Lower leg skin (tissue), 3 donors: ENCODE results near the gene EML4.

Source experiments
- CTCF ChIP-seq, 3 donors: fragments of 450-650 bp; IDR thresholded peaks; one replicate each; pipeline ENCODE4 v1.5.1; 2016; ENCODE audit warnings: antibody characterized with exemption in 3 of 3, mild to moderate bottlenecking in 3 of 3, moderate library complexity in 2 of 3
- POLR2A ChIP-seq, 2 donors: fragments of 450-650 bp; IDR thresholded peaks; one replicate each; pipeline ENCODE4 v1.6.1; 2016 to 2017; ENCODE audit warnings: antibody characterized with exemption in 2 of 2, mild to moderate bottlenecking in 1 of 2, moderate library complexity in 1 of 2

GRCh38 chr2:42288811-42289210, 119.7 kb downstream of the EML4 start:
- TF ChIP-seq POLR2A (IDR thresholded peaks at IDR 0.05): no peak
- TF ChIP-seq CTCF (IDR thresholded peaks at IDR 0.05): no peak
